RWPE1 (cell line): Measurements from ENCODE around the gene MRPS18A.

Experiments used
- CTCF ChIA-PET: fragments of 350-600 bp; sonication (Branson Sonifier 250); formaldehyde crosslinking; extraction: SDS; loops from one replicate; lab custom pipeline; 2021; lab: Yijun Ruan, JAX
- POLR2A ChIA-PET: fragments of 400-600 bp; formaldehyde crosslinking; extraction: SDS; loops from one replicate; lab custom pipeline; 2020; ENCODE audit warnings: antibody characterized with exemption; ENCODE audit not compliant: low non-redundant PET; lab: Yijun Ruan, JAX
- DNase-seq: peaks from one replicate; pipeline ENCODE4 v3.0.0; 2012; ENCODE audit warnings: low spot score
- H3K27ac ChIP-seq: fragments of 450-650 bp; 2 replicates; pipeline ENCODE4 v1.5.1; 2017
- TF ChIP-seq, protein P1 (sequence below): fragments of 450-650 bp; conservative IDR thresholded peaks from 2 replicates; pipeline ENCODE4 v1.5.1; 2017; ENCODE audit warnings: low read depth, mild to moderate bottlenecking

Gene MRPS18A

DNA sequence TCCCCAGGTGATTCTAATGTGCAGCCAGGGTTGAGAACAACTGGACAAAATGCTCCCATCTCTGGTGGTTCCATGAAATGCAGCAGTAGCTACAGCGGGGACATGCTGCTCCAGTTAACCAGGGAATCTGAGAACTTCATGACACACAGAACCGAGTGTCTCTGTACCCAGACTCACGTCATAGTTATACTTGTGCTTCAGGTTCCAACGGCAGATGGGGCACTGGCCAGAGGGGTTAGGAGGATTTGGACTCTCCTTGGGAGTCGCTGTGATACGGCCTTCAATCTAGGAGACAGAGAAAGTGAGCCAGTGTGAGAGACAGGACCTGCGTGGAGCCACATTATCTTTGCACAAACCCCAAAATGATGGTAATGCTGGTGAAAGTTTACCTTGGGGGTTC, 9.2 kb downstream of the MRPS18A start:
- H3K27ac ChIP-seq = no peak overlapping the region
- TF ChIP-seq, protein P1, sequence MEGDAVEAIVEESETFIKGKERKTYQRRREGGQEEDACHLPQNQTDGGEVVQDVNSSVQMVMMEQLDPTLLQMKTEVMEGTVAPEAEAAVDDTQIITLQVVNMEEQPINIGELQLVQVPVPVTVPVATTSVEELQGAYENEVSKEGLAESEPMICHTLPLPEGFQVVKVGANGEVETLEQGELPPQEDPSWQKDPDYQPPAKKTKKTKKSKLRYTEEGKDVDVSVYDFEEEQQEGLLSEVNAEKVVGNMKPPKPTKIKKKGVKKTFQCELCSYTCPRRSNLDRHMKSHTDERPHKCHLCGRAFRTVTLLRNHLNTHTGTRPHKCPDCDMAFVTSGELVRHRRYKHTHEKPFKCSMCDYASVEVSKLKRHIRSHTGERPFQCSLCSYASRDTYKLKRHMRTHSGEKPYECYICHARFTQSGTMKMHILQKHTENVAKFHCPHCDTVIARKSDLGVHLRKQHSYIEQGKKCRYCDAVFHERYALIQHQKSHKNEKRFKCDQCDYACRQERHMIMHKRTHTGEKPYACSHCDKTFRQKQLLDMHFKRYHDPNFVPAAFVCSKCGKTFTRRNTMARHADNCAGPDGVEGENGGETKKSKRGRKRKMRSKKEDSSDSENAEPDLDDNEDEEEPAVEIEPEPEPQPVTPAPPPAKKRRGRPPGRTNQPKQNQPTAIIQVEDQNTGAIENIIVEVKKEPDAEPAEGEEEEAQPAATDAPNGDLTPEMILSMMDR = no peak
- ChIA-PET POLR2A (interaction anchor here (0.8 kb wide), 1 partner anchor 10 kb away, joined by 5 read pairs; no protein-coding TSS in a partner anchor), CTCF (interaction anchor here (3.0 kb wide), 1 partner anchor 10 kb away, joined by 8 read pairs; no protein-coding TSS in a partner anchor)
- no peak for DNase-seq

DNA sequence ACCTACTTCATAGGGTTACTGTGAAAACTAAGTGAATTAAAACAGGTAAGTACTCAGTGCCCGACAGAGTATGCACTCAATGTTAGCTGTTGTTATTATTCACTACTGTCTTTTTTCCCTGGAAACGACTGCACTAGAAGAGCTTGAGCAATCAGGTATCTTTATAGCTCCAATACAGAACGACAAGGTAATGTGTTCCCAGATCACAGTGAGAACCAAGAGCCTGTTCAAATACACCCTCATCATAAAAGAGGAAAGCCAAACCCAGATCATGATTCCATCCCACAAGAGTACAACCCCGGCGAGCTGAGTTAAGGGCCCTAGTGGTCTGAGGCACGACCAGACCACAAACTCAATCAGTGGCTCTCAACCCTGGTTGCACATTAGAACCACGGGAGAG, 9.8 kb downstream of the MRPS18A start:
- DNase-seq = no peak
- ChIA-PET POLR2A (interaction anchor here (0.8 kb wide), 1 partner anchor 11 kb away, joined by 5 read pairs; no protein-coding TSS in a partner anchor), CTCF (interaction anchor here (3.0 kb wide), 1 partner anchor 10 kb away, joined by 8 read pairs; no protein-coding TSS in a partner anchor)
- TF ChIP-seq, protein P1 = no peak
- no peak overlapping the region for H3K27ac ChIP-seq

DNA sequence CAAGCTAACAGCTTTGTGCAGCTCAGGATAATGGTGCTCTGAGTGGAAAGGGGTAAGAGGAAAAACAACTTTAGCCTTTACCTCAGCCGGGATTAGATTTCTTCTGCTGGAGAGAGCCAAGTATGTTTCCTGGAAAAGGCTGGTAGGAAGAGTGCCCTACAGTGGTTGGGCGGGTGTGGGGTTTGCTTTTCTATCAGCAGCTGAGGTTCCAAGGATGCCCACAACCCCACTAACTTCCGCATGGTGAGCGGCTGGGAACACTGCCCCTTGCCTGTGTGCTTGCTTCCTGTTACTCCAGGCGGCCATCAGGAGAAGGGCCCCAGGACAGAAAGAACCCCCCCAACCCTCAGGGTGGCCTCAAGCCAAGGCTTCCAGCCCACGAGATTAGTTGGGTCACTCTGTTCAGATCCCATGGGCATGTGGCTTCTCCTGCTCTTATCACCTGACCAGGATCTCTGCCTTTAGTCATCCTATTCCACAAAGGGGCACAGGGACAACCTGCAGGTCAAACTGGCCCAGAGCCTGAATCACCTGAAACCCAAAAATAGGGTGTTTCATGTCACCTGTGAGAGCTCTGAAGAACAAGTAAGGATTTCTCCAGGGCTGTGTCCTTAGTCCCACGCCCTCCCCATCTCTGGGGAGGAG, 10.5 kb downstream of the MRPS18A start:
- POLR2A ChIA-PET = no interaction called here
- TF ChIP-seq, protein P1 = no peak
- CTCF ChIA-PET = interaction anchor here (3.0 kb wide), 1 partner anchor 9 kb away, joined by 8 read pairs; no protein-coding TSS in a partner anchor

DNA sequence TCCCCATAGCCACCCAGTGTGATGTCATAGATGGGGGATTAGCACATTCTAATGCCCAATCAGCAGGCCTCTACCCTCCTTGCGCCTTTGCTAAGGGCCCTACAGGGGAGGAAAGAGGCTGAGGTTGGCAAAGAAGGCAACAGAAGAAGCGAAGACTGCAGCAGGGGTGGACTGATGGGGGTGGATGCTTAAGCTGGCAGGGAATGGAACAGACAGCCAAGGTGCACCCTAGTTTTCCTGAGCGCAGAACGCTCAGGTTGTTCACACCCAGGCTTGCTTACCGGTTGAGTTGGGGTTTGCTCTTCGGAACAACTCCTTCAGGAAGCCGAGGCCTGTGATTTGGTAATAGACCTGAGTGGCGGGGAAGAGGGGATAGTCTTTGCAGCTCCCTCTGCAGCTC, 12.7 kb downstream of the MRPS18A start:
- TF ChIP-seq, protein P1 = no peak
- ChIA-PET POLR2A (interaction anchor here (0.7 kb wide), 1 partner anchor 95 kb away, joined by 3 read pairs; no protein-coding TSS in a partner anchor), CTCF (interaction anchor here (0.6 to 1.3 kb wide), 2 partner anchors 59 to 95 kb away, joined by 6 read pairs; partner anchors contain the start of gene VEGFA)
- H3K27ac ChIP-seq = no peak overlapping the region; the same call in 1 of the 2 replicates
- no peak for DNase-seq

More for the DNA sequence above, 10.5 kb downstream of the MRPS18A start:
- peak overlapping the region; percentile 4; the same call in 1 of the 2 replicates for H3K27ac ChIP-seq
- DNase-seq = no peak

DNA sequence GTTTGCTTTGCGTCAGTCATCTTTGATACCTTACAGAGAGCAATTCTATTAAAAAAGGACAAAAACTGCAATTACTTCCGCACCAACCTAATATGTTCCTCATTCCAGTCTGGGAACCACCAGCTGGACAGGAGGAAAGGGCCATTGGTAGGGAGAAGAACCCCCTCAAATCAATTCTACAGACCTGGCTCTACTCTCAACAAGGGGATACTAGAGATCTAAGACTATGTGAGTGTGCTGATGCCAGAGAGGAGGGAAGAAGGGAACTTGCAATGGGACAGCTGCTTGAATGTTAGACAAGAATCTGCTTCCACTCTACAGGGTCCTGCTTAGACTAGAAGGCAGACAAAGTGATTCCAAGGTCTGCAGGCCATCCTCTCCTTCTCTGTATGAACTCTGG, 13.3 kb downstream of the MRPS18A start:
- no peak for DNase-seq
- peak overlapping the region; percentile 77; the same call in 1 of the 2 replicates for H3K27ac ChIP-seq
- ChIA-PET POLR2A (no interaction called here), CTCF (no interaction called here)
- TF ChIP-seq, protein P1 = no peak

DNA sequence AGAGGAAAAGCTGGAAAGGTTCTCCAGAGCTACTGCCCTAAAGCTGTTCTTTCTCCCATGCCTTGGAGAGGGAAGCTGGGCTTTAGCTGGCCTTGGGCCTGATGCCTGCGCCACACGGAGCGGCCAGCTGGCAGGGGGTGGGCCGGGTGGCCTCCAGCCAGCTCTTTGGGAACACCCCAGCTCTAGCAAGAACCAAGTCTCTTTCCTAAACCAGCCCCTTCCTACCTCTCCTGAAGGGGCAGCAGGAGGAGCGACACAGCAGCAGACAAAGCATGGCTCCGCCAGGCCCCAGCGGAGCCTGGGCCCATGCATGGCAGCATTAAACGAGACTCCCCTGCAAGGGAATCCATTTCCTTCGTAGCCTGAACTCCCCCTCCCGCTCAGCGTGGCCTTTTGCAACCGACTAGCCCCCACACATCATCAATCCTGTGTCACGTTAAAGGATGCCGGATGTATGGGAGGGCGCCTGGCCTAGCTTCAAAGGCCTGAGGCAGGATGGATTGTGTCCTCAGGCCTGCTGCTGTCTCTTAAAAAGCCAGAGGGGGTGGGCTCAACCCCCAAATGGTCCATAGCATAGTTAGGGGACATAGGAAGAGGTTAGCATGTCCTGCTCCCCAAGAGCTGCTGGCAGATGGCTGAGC, 14.0 kb downstream of the MRPS18A start:
- H3K27ac ChIP-seq = peak overlapping the region; percentile 77; the same call in 1 of the 2 replicates
- ChIA-PET POLR2A (interaction anchor here (0.6 kb wide), 2 partner anchors 385 to 651 kb away, joined by 5 read pairs; no protein-coding TSS in a partner anchor), CTCF (no interaction called here)
- DNase-seq = no peak
- TF ChIP-seq, protein P1 = no peak
